ENCODE measurements around the gene GTSE1. TPM values are rescaled to one million over a fixed set of nuclear protein-coding genes. Genes with fewer than 3 reads are reported as not detected.

The GTSE1 gene
- total RNA-seq, 1 experiment from 2014 or later = 42.6 TPM

DNA sequence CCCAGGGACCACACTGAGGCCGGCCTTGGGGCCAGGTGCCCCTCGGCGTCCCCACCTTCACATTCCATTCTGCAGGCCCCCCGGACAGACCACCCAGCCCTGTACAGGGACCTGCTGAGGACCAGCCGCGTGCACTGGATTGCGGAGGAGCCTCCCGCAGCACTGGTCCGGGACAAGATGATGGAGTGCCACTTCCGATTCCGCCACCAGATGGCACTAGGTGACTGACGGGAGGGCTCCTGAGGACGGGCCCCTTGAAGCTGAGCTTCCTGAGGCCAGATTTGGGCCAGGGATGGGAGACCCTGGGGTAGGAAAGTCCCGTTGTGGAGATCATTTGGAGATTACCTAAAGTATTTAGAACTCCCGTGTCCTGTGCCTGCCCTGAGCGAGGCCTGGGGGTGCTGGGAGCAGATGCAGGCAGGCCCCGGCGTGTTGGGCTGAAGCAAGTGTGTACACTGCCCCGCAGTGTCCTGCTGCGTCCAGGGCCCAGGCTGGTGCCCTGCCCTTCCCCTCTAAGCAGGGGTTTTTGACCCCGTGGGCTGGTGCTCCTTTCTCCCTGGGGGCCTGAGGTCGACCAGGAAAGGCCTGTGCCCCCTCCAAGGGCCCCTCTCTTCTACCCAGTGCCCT is 58.8 kb downstream of the GTSE1 start:
- no peak overlapping the region for H3K9ac ChIP-seq (ENCODE audit: extremely low read depth, insufficient read length, low read length)
- Mint-ChIP-seq H3K9me3 (peaks cover 2 to 5% of the 10 kb centered on the region in 2 experiments; a peak in 2 of 5 replicates), H3K36me3 (ENCODE audit: insufficient read depth in 1 of 3, low read depth in 3 of 3) (peaks cover 29 to 76% (median 60%) of the 10 kb centered on the region in 3 experiments; a peak in 6 of 7 replicates), H3K4me3 (no peak overlapping the region), H3K4me1 (no peaks in the 10 kb centered on the region), H3K27me3 (ENCODE audit: low read depth) (no peaks in the 10 kb centered on the region), H3K27ac (peak overlapping the region in 1 of 3 experiments; percentile 79; a peak in 1 of 7 replicates)
- H2AFZ ChIP-seq (ENCODE audit: low read length) = no peak overlapping the region
- no peak overlapping the region for H2AK5ac ChIP-seq (ENCODE audit: insufficient read length, low read length)
- H3K56ac ChIP-seq (ENCODE audit: insufficient read length, low read depth, low read length) = no peak overlapping the region
- H3K4ac ChIP-seq (ENCODE audit: low read depth, low read length) = no peak overlapping the region
- WGBS (ENCODE audit: extremely low coverage, insufficient read length, low lambda C conversion rate) = no CpG with 5 or more reads among the region's 22 CpGs
- no peak overlapping the region for H2BK12ac ChIP-seq (ENCODE audit: insufficient read length, low read depth, low read length)
- H3K79me2 ChIP-seq (ENCODE audit: insufficient read depth, low read length) = no peaks in the 10 kb centered on the region
- H3K79me1 ChIP-seq (ENCODE audit: insufficient read depth, low read depth, low read length, poor library complexity, severe bottlenecking) = no peaks in the 10 kb centered on the region
- TF ChIP-seq, protein P1, sequence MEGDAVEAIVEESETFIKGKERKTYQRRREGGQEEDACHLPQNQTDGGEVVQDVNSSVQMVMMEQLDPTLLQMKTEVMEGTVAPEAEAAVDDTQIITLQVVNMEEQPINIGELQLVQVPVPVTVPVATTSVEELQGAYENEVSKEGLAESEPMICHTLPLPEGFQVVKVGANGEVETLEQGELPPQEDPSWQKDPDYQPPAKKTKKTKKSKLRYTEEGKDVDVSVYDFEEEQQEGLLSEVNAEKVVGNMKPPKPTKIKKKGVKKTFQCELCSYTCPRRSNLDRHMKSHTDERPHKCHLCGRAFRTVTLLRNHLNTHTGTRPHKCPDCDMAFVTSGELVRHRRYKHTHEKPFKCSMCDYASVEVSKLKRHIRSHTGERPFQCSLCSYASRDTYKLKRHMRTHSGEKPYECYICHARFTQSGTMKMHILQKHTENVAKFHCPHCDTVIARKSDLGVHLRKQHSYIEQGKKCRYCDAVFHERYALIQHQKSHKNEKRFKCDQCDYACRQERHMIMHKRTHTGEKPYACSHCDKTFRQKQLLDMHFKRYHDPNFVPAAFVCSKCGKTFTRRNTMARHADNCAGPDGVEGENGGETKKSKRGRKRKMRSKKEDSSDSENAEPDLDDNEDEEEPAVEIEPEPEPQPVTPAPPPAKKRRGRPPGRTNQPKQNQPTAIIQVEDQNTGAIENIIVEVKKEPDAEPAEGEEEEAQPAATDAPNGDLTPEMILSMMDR (conservative IDR thresholded peaks at IDR 0.05) = peak; percentile 88
- no peak overlapping the region for H2BK15ac ChIP-seq (ENCODE audit: low read depth, low read length)
- no peaks in the 10 kb centered on the region for H3K23me2 ChIP-seq (ENCODE audit: insufficient read length, low read depth, low read length, poor library complexity, severe bottlenecking)
- no peaks in the 10 kb centered on the region for H3K4me1 ChIP-seq (ENCODE audit: insufficient read depth, low read length)
- H3K4me2 ChIP-seq (ENCODE audit: insufficient read depth, insufficient read length, low read length) = no peak overlapping the region
- H3K27ac ChIP-seq (ENCODE audit: insufficient read length, low read depth, low read length) = no peak overlapping the region
- H4K91ac ChIP-seq (ENCODE audit: insufficient read length, low read depth, low read length) = no peak overlapping the region
- no peak overlapping the region for H3K18ac ChIP-seq (ENCODE audit: insufficient read length, low read depth, low read length)
- no peak overlapping the region for H3T11ph ChIP-seq (ENCODE audit: low read length)
- no peak overlapping the region for H2BK120ac ChIP-seq (ENCODE audit: low read depth, low read length, poor library complexity, severe bottlenecking)
- no peaks in the 10 kb centered on the region for H3K9me3 ChIP-seq (ENCODE audit: control insufficient read depth, low read depth, low read length)
- H3K23ac ChIP-seq (ENCODE audit: insufficient read length, low read depth, low read length) = no peak overlapping the region
- no peak overlapping the region for H2BK20ac ChIP-seq (ENCODE audit: low read depth, low read length, poor library complexity, severe bottlenecking)
- no peak overlapping the region for H2BK5ac ChIP-seq (ENCODE audit: insufficient read length, low read length)
- no peaks in the 10 kb centered on the region for H3K27me3 ChIP-seq (ENCODE audit: insufficient read depth, low read length)
- no peak overlapping the region for H4K8ac ChIP-seq (replicated peaks; ENCODE audit: insufficient read length, low read depth, low read length)
- peak; percentile 83 for DNase-seq
- no peak overlapping the region for H4K5ac ChIP-seq (ENCODE audit: insufficient read length, low read depth, low read length)
- H4K20me1 ChIP-seq (ENCODE audit: control insufficient read depth, insufficient read depth, insufficient read length) = no peaks in the 10 kb centered on the region
- H3K14ac ChIP-seq (ENCODE audit: insufficient read depth, low read length) = no peak overlapping the region

Data from H9 (cell line).